Fibroblast of pulmonary artery (primary cell): Measurements from ENCODE around the gene CA5A.
A peak's percentile ranks its signal among the peaks of the same experiment; 100 is the strongest.
"Not testable (repeated sequence)": the region's sequence is repeated elsewhere in the genome, so short reads cannot be mapped to it uniquely, and the experiment has no call there.

Experiments used
- DNase-seq: peaks from one replicate; pipeline ENCODE4 v3.0.0-alpha.2; 2010; ENCODE audit warnings: low read depth
- H3K4me3 ChIP-seq: replicated peaks from 2 replicates; pipeline ENCODE4 v1.5.1; 2011; ENCODE audit warnings: low read depth, mild to moderate bottlenecking, control low read depth, low read length, moderate library complexity
- TF ChIP-seq, protein P1 (sequence below): IDR thresholded peaks from 2 replicates; pipeline ENCODE4 v1.5.1; 2011; ENCODE audit warnings: mild to moderate bottlenecking, control low read depth, low read length, inconsistent platforms; ENCODE audit errors: missing control alignments

The CA5A gene

GRCh38 chr16:87918338-87918737 lies 18.0 kb downstream of the CA5A start:
- TF ChIP-seq, protein P1, sequence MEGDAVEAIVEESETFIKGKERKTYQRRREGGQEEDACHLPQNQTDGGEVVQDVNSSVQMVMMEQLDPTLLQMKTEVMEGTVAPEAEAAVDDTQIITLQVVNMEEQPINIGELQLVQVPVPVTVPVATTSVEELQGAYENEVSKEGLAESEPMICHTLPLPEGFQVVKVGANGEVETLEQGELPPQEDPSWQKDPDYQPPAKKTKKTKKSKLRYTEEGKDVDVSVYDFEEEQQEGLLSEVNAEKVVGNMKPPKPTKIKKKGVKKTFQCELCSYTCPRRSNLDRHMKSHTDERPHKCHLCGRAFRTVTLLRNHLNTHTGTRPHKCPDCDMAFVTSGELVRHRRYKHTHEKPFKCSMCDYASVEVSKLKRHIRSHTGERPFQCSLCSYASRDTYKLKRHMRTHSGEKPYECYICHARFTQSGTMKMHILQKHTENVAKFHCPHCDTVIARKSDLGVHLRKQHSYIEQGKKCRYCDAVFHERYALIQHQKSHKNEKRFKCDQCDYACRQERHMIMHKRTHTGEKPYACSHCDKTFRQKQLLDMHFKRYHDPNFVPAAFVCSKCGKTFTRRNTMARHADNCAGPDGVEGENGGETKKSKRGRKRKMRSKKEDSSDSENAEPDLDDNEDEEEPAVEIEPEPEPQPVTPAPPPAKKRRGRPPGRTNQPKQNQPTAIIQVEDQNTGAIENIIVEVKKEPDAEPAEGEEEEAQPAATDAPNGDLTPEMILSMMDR = no peak
- no peak overlapping the region for H3K4me3 ChIP-seq
- no peak for DNase-seq

- DNase-seq = no peak
- TF ChIP-seq, protein P1 = no peak
- H3K4me3 ChIP-seq = no peak overlapping the region
These were observed 18.8 kb downstream of the CA5A start for GRCh38 chr16:87917503-87917902.

DNA sequence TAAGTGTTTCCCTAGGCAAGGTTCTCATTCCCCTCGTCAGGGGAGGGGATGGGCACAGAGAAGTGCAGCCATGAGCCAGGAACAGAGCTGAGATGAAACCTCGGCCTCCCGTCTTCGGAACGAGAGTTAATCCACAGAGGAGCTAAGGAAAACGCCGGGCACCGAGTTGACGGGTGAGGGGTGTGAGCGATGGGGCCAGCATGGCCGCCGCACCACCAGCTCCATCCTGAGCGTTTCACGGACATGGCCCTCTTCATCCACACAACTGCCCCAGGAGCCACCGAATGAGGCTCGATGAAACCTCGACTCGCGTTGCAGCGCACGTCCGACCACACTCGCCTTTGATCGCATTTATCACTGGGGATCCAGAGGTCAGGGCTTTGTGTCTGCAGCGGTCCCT lies 21.5 kb downstream of the CA5A start:
- TF ChIP-seq, protein P1 = no peak

DNA sequence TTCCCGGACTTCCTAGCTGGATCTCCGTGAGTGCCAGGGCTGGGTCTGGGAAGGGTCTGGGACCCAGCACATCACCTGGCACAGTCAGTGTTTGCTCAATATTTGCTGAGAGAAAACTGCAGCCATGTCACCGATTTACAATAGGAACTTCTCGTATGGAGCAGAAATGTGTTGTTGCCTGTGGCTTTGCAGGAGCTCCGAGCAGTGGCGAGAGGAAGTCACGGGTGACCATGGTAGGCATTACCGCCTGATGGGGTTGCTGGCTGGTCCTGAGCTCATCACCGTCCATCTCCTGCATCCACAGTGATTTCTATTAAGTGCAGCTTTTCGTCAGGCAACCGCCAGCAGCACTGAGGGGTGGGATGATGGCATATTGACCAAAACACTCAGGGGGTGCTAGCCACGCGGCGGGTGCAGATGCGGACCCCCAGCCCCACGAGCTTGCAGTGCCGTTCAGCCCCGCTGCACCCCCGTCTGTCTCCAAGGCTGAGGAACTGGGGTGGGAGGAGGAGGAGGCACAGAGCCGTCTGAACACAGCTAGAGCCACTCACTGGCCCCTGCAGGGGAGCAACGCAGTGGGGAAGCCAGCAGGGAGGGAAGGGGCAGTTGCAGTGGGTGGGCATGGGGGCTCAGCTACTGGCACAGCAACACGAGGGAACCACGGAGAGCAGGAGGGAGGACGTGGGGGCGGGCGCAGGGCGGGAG lies 22.2 kb downstream of the CA5A start:
- not testable (repeated sequence) for H3K4me3 ChIP-seq, DNase-seq

More for the DNA sequence above, 21.5 kb downstream of the CA5A start:
- H3K4me3 ChIP-seq = no peak overlapping the region
- no peak for DNase-seq

DNA sequence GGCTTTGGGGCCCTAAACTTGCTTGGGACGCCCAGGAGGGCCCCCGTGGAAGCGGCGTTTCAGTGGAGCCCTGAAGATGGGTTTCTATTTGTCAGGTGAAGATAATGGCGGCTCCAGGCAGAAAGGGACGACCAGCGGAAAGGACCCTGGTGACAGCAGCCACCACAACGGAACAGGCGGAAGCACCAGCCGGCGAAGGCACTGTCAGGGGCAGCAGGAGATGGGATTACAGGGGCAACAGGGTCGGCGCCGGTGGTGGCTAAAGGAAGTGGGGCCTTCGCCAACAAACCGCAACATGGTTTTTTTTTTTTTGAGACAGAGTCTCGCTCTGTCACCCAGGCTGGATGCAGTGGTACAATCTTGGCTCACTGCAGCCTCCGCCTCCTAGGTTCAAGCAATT lies 23.6 kb downstream of the CA5A start:
- not testable (repeated sequence) for H3K4me3 ChIP-seq, DNase-seq

DNA sequence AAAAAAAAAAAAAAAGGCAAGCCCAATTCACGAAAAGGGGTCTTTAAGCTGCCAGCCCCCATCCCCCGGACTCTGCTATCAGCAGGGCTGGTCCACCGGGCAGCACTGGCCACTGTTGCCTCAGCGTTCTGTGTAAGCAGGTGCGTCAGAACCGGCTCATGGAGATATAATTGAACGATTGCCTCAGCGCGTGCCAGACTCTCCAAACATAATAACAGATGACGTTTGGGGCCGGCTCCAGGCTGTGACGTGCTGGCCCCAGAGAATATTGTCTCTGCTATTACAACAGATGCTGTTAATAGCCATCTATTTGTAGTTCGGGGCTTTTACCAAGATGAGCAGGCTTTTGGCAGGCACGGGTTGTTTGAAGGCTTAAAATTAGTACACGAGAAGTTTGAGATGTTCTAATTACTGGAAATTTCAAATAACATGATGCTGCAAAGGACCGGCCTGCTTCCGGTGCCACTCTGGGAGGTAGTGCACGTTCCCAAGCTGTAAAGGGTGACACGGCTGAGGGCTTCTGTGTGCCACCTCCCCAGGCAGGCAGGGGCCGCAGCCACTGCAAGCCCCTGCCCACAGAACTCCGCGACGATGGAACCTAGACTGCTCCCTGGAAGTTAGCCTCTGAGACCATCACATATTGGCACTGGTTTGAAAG lies 25.1 kb downstream of the CA5A start:
- not testable (repeated sequence) for H3K4me3 ChIP-seq
- DNase-seq = peak; percentile 62

- TF ChIP-seq, protein P1 = peak; percentile 71
- H3K4me3 ChIP-seq = not testable (repeated sequence)
- peak; percentile 60 for DNase-seq
These were observed 27.0 kb downstream of the CA5A start for GRCh38 chr16:87909203-87909935.

DNA sequence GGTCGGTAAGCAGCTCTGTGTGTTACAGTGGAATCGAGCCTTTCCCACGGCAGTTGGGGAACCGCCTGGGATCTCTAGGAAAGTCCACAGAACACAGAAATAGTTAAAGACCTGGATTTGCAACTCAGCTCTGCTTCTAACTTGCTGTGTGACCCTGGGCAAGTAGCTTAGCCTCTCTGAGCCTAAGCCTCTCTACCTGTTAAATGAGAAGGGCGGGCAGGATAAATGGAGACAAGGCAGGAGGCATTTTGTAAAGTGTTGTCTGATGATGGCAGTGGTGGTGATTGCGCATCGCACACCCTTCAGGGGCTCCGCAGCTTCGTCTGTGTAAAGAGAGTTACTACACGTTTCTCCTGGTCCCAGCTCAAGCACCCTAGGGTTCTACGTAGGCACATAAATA lies 28.2 kb downstream of the CA5A start:
- not testable (repeated sequence) for H3K4me3 ChIP-seq, DNase-seq

- not testable (repeated sequence) for DNase-seq, H3K4me3 ChIP-seq
These were observed 30.8 kb downstream of the CA5A start for GRCh38 chr16:87905521-87905920.

- not testable (repeated sequence) for DNase-seq, H3K4me3 ChIP-seq
These were observed 31.4 kb downstream of the CA5A start for GRCh38 chr16:87904963-87905362.

- not testable (repeated sequence) for DNase-seq, H3K4me3 ChIP-seq
These were observed 35.8 kb downstream of the CA5A start for GRCh38 chr16:87900489-87900888.
